PC-9 (cell line): ENCODE measurements around the gene MUSK. TPM values are rescaled to one million over a fixed set of nuclear protein-coding genes. Genes with fewer than 3 reads are reported as not detected.
"Not testable (repeated sequence)": the region's sequence is repeated elsewhere in the genome, so short reads cannot be mapped to it uniquely, and the experiment has no call there.

ENCODE experiments used
- BruUV-seq: library from RNA; stranded (reverse); fragments of 400-500 nt; replicated peaks from 2 replicates; lab custom pipeline; 2021; lab: Mats Ljungman, UMichigan
- CTCF ChIA-PET: fragments of 300-600 bp; sonication (Branson Sonifier 250); formaldehyde crosslinking; loops from one replicate; lab custom pipeline; 2022; ENCODE audit warnings: antibody characterized with exemption; lab: Charles Lee
- POLR2A ChIA-PET: fragments of 300-600 bp; sonication (Branson Sonifier 250); formaldehyde crosslinking; loops from one replicate; lab custom pipeline; 2022; ENCODE audit warnings: antibody characterized with exemption; ENCODE audit not compliant: unreplicated experiment; lab: Charles Lee
- DNase-seq, 2 experiments: peaks; one replicate each; pipeline versions ENCODE4 v3.0.0 to v3.0.0-alpha.2; 2015 to 2022; ENCODE audit warnings: mixed read lengths in 1 of 2
- H2AFZ ChIP-seq: fragments of 200-600 bp; sonication (generic); 2 replicates; pipeline ENCODE4 v1.8.1; 2017; ENCODE audit warnings: antibody characterized with exemption
- H3F3A ChIP-seq: fragments of 200-600 bp; sonication (generic); 2 replicates; pipeline ENCODE4 v1.8.1; 2017; ENCODE audit warnings: antibody characterized with exemption, mild to moderate bottlenecking, low read depth; ENCODE audit not compliant: insufficient read depth
- H3K27ac ChIP-seq: fragments of 200-600 bp; sonication (generic); 2 replicates; pipeline ENCODE4 v1.6.1; 2016; ENCODE audit warnings: mixed run types
- H3K27me3 ChIP-seq: fragments of 200-600 bp; sonication (generic); 2 replicates; pipeline ENCODE4 v1.6.1; 2016; ENCODE audit warnings: low read depth, mixed run types; ENCODE audit not compliant: insufficient read depth
- H3K36me3 ChIP-seq: fragments of 200-600 bp; sonication (generic); 2 replicates; pipeline ENCODE4 v1.6.1; 2016; ENCODE audit warnings: low read depth, mixed run types
- H3K4me1 ChIP-seq: fragments of 200-600 bp; sonication (generic); replicated peaks from 2 replicates; pipeline ENCODE4 v1.6.1; 2016; ENCODE audit warnings: mixed run types; ENCODE audit not compliant: insufficient read depth
- H3K4me2 ChIP-seq: fragments of 200-600 bp; sonication (generic); 2 replicates; pipeline ENCODE4 v1.6.1; 2017; ENCODE audit warnings: mixed run types
- H3K4me3 ChIP-seq: fragments of 200-600 bp; sonication (generic); 2 replicates; pipeline ENCODE4 v1.6.1; 2016; ENCODE audit warnings: mixed run types
- H3K79me2 ChIP-seq: fragments of 200-600 bp; sonication (generic); 2 replicates; pipeline ENCODE4 v1.6.1; 2017; ENCODE audit warnings: low read depth, mixed run types
- H3K9me2 ChIP-seq: fragments of 200-600 bp; sonication (generic); 2 replicates; pipeline ENCODE4 v1.8.1; 2017; ENCODE audit warnings: mild to moderate bottlenecking; ENCODE audit not compliant: insufficient read depth
- H3K9me3 ChIP-seq: fragments of 200-600 bp; sonication (generic); 2 replicates; pipeline ENCODE4 v1.8.1; 2016; ENCODE audit warnings: low read depth; ENCODE audit not compliant: insufficient read depth
- H4K20me1 ChIP-seq: fragments of 200-600 bp; sonication (generic); 2 replicates; pipeline ENCODE4 v1.8.1; 2017; ENCODE audit not compliant: insufficient read depth
- CTCF ChIP-seq: fragments of 200-600 bp; sonication (generic); conservative IDR thresholded peaks from 2 replicates; pipeline ENCODE4 v1.6.1; 2017; ENCODE audit warnings: mixed run types, antibody characterized with exemption, mild to moderate bottlenecking, moderate library complexity
- EZH2 ChIP-seq: fragments of 200-600 bp; sonication (generic); IDR thresholded peaks from 2 replicates; pipeline ENCODE4 v1.8.0; 2017; ENCODE audit warnings: antibody characterized with exemption, low read depth
- intact Hi-C: fragments of 100-400 bp; cut with micrococcal nuclease; formaldehyde crosslinking; loops from one replicate; pipeline ENCODE4 v1.10.0; 2022; ENCODE audit not compliant: unreplicated experiment
- total RNA-seq: library from RNA; stranded (reverse); gene quantifications from 2 replicates; pipeline ENCODE4 v1.2.3, GENCODE V29; 2021

Gene MUSK
- total RNA-seq, 1 experiment from 2014 or later = not detected

- H2AFZ ChIP-seq = no peak overlapping the region
- no peaks in the 10 kb centered on the region for H4K20me1 ChIP-seq
- no TSS peak for BruUV-seq
- intact Hi-C loops = no loop called here
- H3K4me3 ChIP-seq = no peak overlapping the region
- H3K9me2 ChIP-seq = no peaks in the 10 kb centered on the region
- POLR2A ChIA-PET = no interaction called here
- no peak overlapping the region for H3K27ac ChIP-seq
- no peaks in the 10 kb centered on the region for H3K79me2 ChIP-seq
- H3K27me3 ChIP-seq = no peaks in the 10 kb centered on the region
- H3K9me3 ChIP-seq = no peaks in the 10 kb centered on the region; the same call in 1 of the 2 replicates
- no peaks in the 10 kb centered on the region for H3F3A ChIP-seq
- H3K36me3 ChIP-seq = no peaks in the 10 kb centered on the region
- no peaks in the 10 kb centered on the region for H3K4me1 ChIP-seq
- CTCF ChIA-PET = no interaction called here
- DNase-seq = no peak
- no peak overlapping the region for H3K4me2 ChIP-seq
- no peak for TF ChIP-seq CTCF
- TF ChIP-seq EZH2 = no peak
Observed at GRCh38 chr9:110825950-110826349, 157.4 kb downstream of the MUSK start.

GRCh38 chr9:110826400-110826799, 157.8 kb downstream of the MUSK start:
- DNase-seq, H3K4me3 ChIP-seq, H3K27me3 ChIP-seq, H3K9me2 ChIP-seq, H3K4me1 ChIP-seq, CTCF ChIA-PET, H3K36me3 ChIP-seq, H2AFZ ChIP-seq, H3K79me2 ChIP-seq, BruUV-seq, H4K20me1 ChIP-seq, H3K27ac ChIP-seq, intact Hi-C loops, POLR2A ChIA-PET, H3K9me3 ChIP-seq, H3F3A ChIP-seq, H3K4me2 ChIP-seq: not testable (repeated sequence)

- no peaks in the 10 kb centered on the region for H3K79me2 ChIP-seq
- POLR2A ChIA-PET = no interaction called here
- no peak overlapping the region for H3K27ac ChIP-seq
- intact Hi-C loops = no loop called here
- DNase-seq = no peak
- H2AFZ ChIP-seq = no peak overlapping the region
- H3K9me2 ChIP-seq = no peaks in the 10 kb centered on the region
- CTCF ChIA-PET = no interaction called here
- TF ChIP-seq EZH2 = no peak
- TF ChIP-seq CTCF = no peak
- H3K27me3 ChIP-seq = no peaks in the 10 kb centered on the region
- no TSS peak for BruUV-seq
- no peaks in the 10 kb centered on the region for H3K4me1 ChIP-seq
- no peaks in the 10 kb centered on the region for H3F3A ChIP-seq
- no peaks in the 10 kb centered on the region for H3K36me3 ChIP-seq
- H3K4me2 ChIP-seq = no peak overlapping the region
- no peak overlapping the region for H3K4me3 ChIP-seq
- H4K20me1 ChIP-seq = no peaks in the 10 kb centered on the region
- no peaks in the 10 kb centered on the region; the same call in 1 of the 2 replicates for H3K9me3 ChIP-seq
Observed at GRCh38 chr9:110828264-110828663, 159.7 kb downstream of the MUSK start.

GRCh38 chr9:110830495-110830894, 161.9 kb downstream of the MUSK start:
- ChIA-PET CTCF (no interaction called here), POLR2A (no interaction called here)
- H3K4me1 ChIP-seq = peaks cover 3% of the 10 kb centered on the region; the same call in 1 of the 2 replicates
- no peaks in the 10 kb centered on the region for H3K79me2 ChIP-seq
- no peak overlapping the region for H3K4me3 ChIP-seq
- no peak overlapping the region for H3K27ac ChIP-seq
- no peaks in the 10 kb centered on the region for H3K36me3 ChIP-seq
- H3K27me3 ChIP-seq = no peaks in the 10 kb centered on the region
- H3K9me2 ChIP-seq = no peaks in the 10 kb centered on the region
- intact Hi-C loops = loop anchor here (10.0 kb wide), 1 partner anchor 86 kb away; no protein-coding TSS in a partner anchor
- no peaks in the 10 kb centered on the region for H3K9me3 ChIP-seq
- TF ChIP-seq EZH2 (no peak), CTCF (no peak)
- no TSS peak for BruUV-seq
- H3K4me2 ChIP-seq = no peak overlapping the region
- DNase-seq = no peak
- no peaks in the 10 kb centered on the region for H4K20me1 ChIP-seq
- H2AFZ ChIP-seq = no peak overlapping the region
- H3F3A ChIP-seq = no peaks in the 10 kb centered on the region
